ENCODE results near the gene SUPT3H.
A peak's percentile ranks its signal among the peaks of the same experiment; 100 is the strongest.

SUPT3H gene

DNA sequence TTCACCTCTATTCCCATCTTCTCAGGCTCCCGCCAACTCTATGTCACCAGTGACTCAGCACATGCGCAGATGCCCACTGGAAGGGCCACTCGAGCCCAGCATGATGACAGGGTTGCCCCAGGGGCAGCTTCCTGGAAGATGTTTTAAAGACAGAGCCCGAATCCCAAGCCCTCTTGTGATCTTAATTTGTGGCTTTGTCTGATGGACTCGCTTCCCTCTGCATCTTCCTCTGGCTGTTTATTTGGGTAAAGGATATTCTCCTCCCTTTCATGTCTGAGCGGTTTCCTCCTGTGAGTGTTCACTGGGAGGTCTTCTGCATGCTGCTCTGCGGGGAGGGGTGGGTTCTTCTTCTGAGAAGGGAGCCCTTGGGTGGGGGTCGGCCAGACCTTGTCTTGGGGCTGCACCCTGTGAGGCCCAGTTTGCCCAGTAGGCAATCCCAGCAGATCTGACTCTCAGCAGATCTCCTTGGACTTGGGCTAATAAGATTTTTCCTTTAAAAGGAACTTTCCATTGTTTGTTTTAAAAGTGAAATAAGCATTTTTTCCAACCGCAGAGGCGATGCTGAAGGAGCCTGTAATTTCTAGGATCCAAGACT lies 589.2 kb downstream of the SUPT3H start:
- peak; percentile 62 for DNase-seq (ENCODE audit: low read depth)
- TF ChIP-seq, protein P1, sequence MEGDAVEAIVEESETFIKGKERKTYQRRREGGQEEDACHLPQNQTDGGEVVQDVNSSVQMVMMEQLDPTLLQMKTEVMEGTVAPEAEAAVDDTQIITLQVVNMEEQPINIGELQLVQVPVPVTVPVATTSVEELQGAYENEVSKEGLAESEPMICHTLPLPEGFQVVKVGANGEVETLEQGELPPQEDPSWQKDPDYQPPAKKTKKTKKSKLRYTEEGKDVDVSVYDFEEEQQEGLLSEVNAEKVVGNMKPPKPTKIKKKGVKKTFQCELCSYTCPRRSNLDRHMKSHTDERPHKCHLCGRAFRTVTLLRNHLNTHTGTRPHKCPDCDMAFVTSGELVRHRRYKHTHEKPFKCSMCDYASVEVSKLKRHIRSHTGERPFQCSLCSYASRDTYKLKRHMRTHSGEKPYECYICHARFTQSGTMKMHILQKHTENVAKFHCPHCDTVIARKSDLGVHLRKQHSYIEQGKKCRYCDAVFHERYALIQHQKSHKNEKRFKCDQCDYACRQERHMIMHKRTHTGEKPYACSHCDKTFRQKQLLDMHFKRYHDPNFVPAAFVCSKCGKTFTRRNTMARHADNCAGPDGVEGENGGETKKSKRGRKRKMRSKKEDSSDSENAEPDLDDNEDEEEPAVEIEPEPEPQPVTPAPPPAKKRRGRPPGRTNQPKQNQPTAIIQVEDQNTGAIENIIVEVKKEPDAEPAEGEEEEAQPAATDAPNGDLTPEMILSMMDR (conservative IDR thresholded peaks at IDR 0.05; ENCODE audit: low read depth, low read length), result no peak
- no peak overlapping the region for H3K4me3 ChIP-seq (ENCODE audit: low read depth, low read length)

DNA sequence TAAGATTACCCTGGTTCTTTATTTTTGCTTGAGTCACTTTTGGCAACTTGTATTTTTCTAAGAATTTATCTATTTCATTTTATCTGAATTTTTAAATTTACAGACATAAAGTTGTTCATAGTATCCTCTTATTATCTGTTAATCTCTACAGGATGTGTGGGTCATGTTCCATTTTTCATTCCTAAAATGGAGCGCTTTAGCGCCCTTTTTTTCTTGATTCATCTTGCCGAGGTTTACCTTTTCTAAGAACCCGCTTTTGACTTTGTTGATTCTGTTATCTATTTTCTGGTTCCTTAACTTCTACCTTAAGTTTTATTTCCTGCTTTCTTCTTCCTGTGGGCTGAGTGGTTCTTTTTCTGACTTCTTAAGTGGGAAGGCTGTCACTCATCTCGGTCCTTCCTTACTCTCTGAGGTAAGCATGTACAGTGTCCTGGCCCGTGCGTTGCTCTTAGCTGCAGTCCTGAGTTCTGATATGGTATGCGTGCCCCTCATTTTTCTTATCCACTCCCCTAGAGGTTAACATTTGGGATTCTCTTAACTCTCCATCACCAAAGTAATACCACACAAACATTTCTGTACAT lies 590.4 kb downstream of the SUPT3H start:
- no peak overlapping the region for H3K4me3 ChIP-seq (ENCODE audit: low read depth, low read length)
- no peak for DNase-seq (ENCODE audit: low read depth)
- TF ChIP-seq, protein P1 (conservative IDR thresholded peaks at IDR 0.05; ENCODE audit: low read depth, low read length), result no peak

DNA sequence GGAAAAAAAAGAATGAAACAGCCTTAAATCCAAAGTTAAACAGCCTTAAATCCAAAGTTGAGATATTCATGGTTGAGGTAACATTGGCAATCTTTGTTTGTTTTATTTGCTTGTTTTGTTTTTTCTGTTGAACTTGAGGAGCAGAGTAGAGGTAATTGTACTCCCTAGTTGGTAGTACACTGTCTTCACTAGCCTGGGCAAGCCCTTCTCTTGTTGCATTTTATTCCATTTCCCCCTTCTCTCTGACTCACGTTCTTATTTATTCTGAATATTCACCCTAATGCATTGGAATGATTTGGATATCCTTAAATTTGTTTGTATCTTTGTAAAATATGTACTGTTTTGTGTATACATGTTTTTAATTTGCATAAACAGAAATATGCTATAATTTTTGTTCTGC lies 592.6 kb downstream of the SUPT3H start:
- DNase-seq (ENCODE audit: low read depth), result no peak
- TF ChIP-seq, protein P1 (conservative IDR thresholded peaks at IDR 0.05; ENCODE audit: low read depth, low read length), result no peak
- no peak overlapping the region for H3K4me3 ChIP-seq (ENCODE audit: low read depth, low read length)

DNA sequence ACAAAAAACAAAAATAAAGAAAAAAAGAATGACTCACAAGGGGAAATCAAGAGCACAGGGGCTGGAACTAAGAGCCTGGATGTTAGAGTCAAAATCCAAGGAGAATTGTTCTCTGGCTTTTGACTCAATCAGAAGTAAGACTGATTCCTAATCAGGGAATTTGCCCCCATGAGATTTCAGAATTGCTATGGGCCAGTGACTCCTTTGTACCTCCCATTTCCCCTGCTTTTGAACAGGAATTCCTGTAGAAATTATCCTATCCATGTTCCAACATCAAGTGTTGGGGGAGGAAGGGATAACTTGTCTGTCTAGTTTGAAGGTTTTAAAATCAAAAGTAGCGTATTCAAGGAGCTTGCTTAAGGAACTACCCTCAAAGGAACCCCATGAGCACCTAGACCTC lies 593.5 kb downstream of the SUPT3H start:
- no peak for DNase-seq (ENCODE audit: low read depth)
- no peak overlapping the region for H3K4me3 ChIP-seq (ENCODE audit: low read depth, low read length)
- TF ChIP-seq, protein P1 (conservative IDR thresholded peaks at IDR 0.05; ENCODE audit: low read depth, low read length), result no peak

DNA sequence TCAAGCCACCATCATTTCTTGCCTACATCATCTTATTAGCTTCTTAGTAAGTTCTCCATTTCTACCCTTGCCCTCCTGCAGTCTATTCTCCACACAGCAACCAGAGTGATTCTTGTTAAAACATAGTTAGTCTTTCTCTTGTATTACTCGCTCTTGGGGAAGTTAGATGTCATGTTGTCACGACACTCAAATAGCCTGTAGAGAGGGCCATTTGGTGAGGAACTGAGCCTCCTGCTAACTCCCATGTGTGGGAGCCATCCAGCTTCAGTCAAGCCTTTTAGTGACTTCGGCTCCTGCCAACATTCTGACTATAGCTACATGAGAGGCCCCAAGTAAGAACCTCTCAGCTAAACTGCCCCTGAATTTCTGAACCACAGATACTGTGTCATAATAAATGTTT lies 594.8 kb downstream of the SUPT3H start:
- H3K4me3 ChIP-seq (ENCODE audit: low read depth, low read length), result no peak overlapping the region
- TF ChIP-seq, protein P1 (conservative IDR thresholded peaks at IDR 0.05; ENCODE audit: low read depth, low read length), result no peak
- no peak for DNase-seq (ENCODE audit: low read depth)

DNA sequence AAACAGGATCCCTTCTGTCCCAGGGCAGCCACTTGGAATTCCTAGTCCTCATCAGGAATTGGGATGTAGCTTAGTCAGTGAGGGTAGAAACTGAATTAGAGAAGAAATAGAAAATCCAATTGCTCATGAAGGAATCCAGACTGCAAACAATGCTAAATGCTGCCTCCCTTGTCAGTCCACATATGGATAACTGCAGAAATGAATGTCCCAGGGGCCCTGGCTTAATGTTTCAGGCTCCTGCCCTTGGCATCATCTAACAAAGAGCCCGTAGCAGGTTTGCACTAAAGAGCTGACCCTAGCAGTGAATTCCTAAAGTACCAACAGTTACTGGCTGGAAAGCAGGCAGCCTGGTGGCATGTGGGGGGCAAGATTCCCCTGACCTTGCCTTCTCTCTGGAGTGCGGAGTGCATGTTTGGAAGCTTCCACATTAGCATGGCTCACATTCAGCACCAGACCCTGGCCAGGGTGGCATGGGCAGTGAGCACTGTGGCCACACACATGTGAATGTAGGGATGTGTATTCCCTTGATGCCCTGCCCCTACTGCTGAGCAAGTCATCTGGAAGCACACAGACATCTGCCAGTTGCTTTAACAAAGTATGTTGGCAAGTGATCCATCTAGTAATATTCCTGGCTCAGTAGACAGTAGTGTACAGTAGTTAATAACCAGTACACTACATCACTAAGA lies 595.7 kb downstream of the SUPT3H start:
- TF ChIP-seq, protein P1 (conservative IDR thresholded peaks at IDR 0.05; ENCODE audit: low read depth, low read length), result no peak
- DNase-seq (ENCODE audit: low read depth), result no peak
- H3K4me3 ChIP-seq (ENCODE audit: low read depth, low read length), result no peak overlapping the region
